Keratinocyte (primary cell): ENCODE results near the gene C10orf95. TPM values are rescaled to one million over a fixed set of nuclear protein-coding genes. Genes with fewer than 3 reads are reported as not detected.

Experiments
- DNase-seq: peaks from one replicate; pipeline ENCODE4 v3.0.0-alpha.2; 2011; ENCODE audit warnings: low read depth, missing footprints, low spot score
- FAIRE-seq: peaks from 2 replicates; lab custom pipeline; 2011; peaks lifted over from hg19 to GRCh38; lab: Jason Lieb, UNC
- H2AFZ ChIP-seq: 2 replicates; pipeline ENCODE4 v1.6.0; 2012; ENCODE audit warnings: low read length, control low read depth, inconsistent platforms; ENCODE audit not compliant: control insufficient read depth
- H3K27ac ChIP-seq: 2 replicates; pipeline ENCODE4 v1.5.1; 2011; ENCODE audit warnings: low read length; ENCODE audit not compliant: control insufficient read depth, insufficient read depth
- H3K27me3 ChIP-seq: 3 replicates; pipeline ENCODE4 v1.6.0; 2011; ENCODE audit warnings: low read length; ENCODE audit not compliant: control insufficient read depth, insufficient read depth; ENCODE audit errors: extremely low read depth
- H3K36me3 ChIP-seq, 2 experiments: 2 replicates in 1 of 2; 3 replicates in 1 of 2; pipeline ENCODE4 v1.5.1; 2011; ENCODE audit warnings: low read length in 2 of 2, mild to moderate bottlenecking in 1 of 2; ENCODE audit not compliant: control insufficient read depth in 2 of 2, insufficient read depth in 2 of 2; ENCODE audit errors: extremely low read depth in 1 of 2
- H3K4me1 ChIP-seq: 3 replicates; pipeline ENCODE4 v1.5.1; 2011; ENCODE audit warnings: low read length; ENCODE audit not compliant: control insufficient read depth, insufficient read depth; ENCODE audit errors: extremely low read depth
- H3K4me2 ChIP-seq: 3 replicates; pipeline ENCODE4 v1.6.0; 2011; ENCODE audit warnings: low read depth, low read length; ENCODE audit not compliant: control insufficient read depth, insufficient read depth; ENCODE audit errors: extremely low read depth
- H3K4me3 ChIP-seq, 3 experiments: fragments of 200-600 bp in 1 of 3; sonication (generic) in 1 of 3; 2 replicates in 2 of 3; 3 replicates in 1 of 3; pipeline ENCODE4 v1.5.1; 2011 to 2016; ENCODE audit warnings: low read length in 3 of 3, mild to moderate bottlenecking in 3 of 3, control low read depth in 2 of 3, inconsistent platforms in 1 of 3, low read depth in 1 of 3, mixed read lengths in 1 of 3, mixed run types in 1 of 3, moderate library complexity in 1 of 3; ENCODE audit not compliant: control insufficient read depth in 2 of 3, insufficient read depth in 2 of 3; ENCODE audit errors: extremely low read depth in 1 of 3
- H3K79me2 ChIP-seq: 2 replicates; pipeline ENCODE4 v1.6.0; 2012; ENCODE audit warnings: low read length; ENCODE audit not compliant: control insufficient read depth, insufficient read depth
- H3K9ac ChIP-seq: 3 replicates; pipeline ENCODE4 v1.6.0; 2011; ENCODE audit warnings: low read length; ENCODE audit not compliant: control insufficient read depth, insufficient read depth; ENCODE audit errors: extremely low read depth
- H3K9me1 ChIP-seq: 3 replicates; pipeline ENCODE4 v1.6.0; 2011; ENCODE audit warnings: low read length; ENCODE audit not compliant: control insufficient read depth, insufficient read depth; ENCODE audit errors: extremely low read depth
- H3K9me3 ChIP-seq: 2 replicates; pipeline ENCODE4 v1.5.1; 2012; ENCODE audit warnings: low read depth, low read length; ENCODE audit not compliant: control insufficient read depth
- H4K20me1 ChIP-seq: 3 replicates; pipeline ENCODE4 v1.6.0; 2011; ENCODE audit warnings: low read length; ENCODE audit not compliant: control insufficient read depth, insufficient read depth; ENCODE audit errors: extremely low read depth
- EZH2 ChIP-seq: IDR thresholded peaks from one replicate; pipeline ENCODE4 v1.6.1; 2012; ENCODE audit warnings: inconsistent platforms, mild to moderate bottlenecking, low read length, moderate library complexity
- dilution Hi-C: fragments of 300-500 bp; cut with MboI; formaldehyde crosslinking; loops from one replicate; pipeline ENCODE4 v1.7.0; 2020; ENCODE audit warnings: low sequenced_read_pairs; ENCODE audit not compliant: extremely low pct_ligation_motif_present
- polyA plus RNA-seq, 5 experiments: library from polyadenylated mRNA; depleted of rRNA in 3 of 5; stranded (reverse) in 3 of 5; stranded (forward) in 1 of 5; unstranded in 1 of 5; fragments of >200 nt; gene quantifications; 1 replicate in 1 of 5; 2 replicates in 3 of 5; 3 replicates in 1 of 5; pipeline versions ENCODE4 v1.2.1 to v1.2.3, GENCODE V29; 2011 to 2012; ENCODE audit warnings: missing spikeins in 2 of 5, low read depth in 1 of 5, low replicate concordance in 1 of 5
- TF ChIP-seq, protein P1 (sequence below), 3 experiments: IDR thresholded peaks in 1 of 3; conservative IDR thresholded peaks in 1 of 3; optimal IDR thresholded peaks in 1 of 3; 2 replicates in 2 of 3; 3 replicates in 1 of 3; pipeline versions ENCODE3 to v1.5.1; 2011; ENCODE audit warnings: low read length in 3 of 3, mild to moderate bottlenecking in 3 of 3, moderate library complexity in 2 of 3, control low read depth in 1 of 3, inconsistent platforms in 1 of 3; ENCODE audit not compliant: insufficient read depth in 2 of 3; ENCODE audit errors: extremely low read depth in 1 of 3

Gene C10orf95
- polyA plus RNA-seq, 1 donor (not counting 4 experiments of a cell fraction or from before 2014, with no cell fraction given) = 0.63 TPM

DNA sequence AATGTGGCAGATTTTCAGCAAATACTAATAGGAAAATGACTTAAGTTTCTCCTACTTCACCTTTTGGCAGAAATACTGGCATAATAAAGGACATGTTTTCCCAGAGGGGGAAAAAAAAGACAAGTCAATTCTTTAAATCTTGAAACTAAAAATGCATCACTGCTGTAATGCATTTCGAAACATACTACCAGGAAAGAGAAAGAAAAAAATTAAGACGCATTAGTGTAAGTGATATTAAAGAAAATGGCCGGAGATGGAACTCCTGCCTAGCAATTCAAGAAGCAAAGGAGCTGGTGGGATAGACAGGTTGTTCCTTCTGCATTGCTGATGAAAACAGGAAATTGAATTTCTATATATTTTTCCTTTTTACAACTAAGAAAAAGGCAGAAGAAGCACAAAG, 48.0 kb upstream of the C10orf95 start:
- Histone ChIP-seq H3K9me3 (no peaks in the 10 kb centered on the region), H3K4me3 (no peak overlapping the region), H3K4me1 (peaks cover 18% of the 10 kb centered on the region), H3K27ac (no peak overlapping the region), H3K4me2 (no peak overlapping the region), H4K20me1 (peaks cover 16% of the 10 kb centered on the region), H3K27me3 (no peaks in the 10 kb centered on the region), H3K9me1 (peaks cover 3% of the 10 kb centered on the region), H3K36me3 (peaks cover 0 to 3% of the 10 kb centered on the region in 2 experiments), H3K79me2 (peaks cover 74% of the 10 kb centered on the region), H3K9ac (no peak overlapping the region), H2AFZ (no peak overlapping the region)
- dilution Hi-C loops = no loop called here
- DNase-seq (no peak), FAIRE-seq (no peak)
- no peak for TF ChIP-seq EZH2
- TF ChIP-seq, protein P1, sequence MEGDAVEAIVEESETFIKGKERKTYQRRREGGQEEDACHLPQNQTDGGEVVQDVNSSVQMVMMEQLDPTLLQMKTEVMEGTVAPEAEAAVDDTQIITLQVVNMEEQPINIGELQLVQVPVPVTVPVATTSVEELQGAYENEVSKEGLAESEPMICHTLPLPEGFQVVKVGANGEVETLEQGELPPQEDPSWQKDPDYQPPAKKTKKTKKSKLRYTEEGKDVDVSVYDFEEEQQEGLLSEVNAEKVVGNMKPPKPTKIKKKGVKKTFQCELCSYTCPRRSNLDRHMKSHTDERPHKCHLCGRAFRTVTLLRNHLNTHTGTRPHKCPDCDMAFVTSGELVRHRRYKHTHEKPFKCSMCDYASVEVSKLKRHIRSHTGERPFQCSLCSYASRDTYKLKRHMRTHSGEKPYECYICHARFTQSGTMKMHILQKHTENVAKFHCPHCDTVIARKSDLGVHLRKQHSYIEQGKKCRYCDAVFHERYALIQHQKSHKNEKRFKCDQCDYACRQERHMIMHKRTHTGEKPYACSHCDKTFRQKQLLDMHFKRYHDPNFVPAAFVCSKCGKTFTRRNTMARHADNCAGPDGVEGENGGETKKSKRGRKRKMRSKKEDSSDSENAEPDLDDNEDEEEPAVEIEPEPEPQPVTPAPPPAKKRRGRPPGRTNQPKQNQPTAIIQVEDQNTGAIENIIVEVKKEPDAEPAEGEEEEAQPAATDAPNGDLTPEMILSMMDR (optimal IDR thresholded peaks at IDR 0.05 in 1 of 3, IDR thresholded peaks at IDR 0.05 in 1 of 3, conservative IDR thresholded peaks at IDR 0.05 in 1 of 3; ENCODE audit: extremely low read depth in 1 of 3, insufficient read depth in 2 of 3, low read length in 3 of 3) = no peak

DNA sequence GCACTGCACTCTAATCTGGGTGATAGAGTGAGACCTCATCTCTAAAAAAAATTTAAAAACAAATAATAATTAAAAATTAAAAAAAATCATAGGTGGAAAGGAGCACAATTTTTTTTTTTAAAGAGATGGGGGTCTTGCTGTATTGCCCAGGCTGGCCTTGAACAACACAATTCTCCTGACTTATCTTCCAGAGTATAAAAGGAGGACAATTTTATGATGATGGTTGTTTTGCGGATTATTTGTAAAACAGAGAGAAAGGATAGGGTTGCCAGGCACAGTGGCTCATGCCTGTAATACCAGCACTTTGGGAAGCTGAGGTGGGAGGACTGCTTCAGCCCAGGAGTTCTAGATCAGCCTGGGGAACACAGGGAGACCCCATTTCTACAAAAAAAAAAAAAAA, 46.2 kb upstream of the C10orf95 start:
- Histone ChIP-seq H3K36me3 (peaks cover 3 to 6% of the 10 kb centered on the region in 2 experiments), H3K4me1 (peaks cover 28% of the 10 kb centered on the region), H2AFZ (no peak overlapping the region), H3K4me3 (no peak overlapping the region), H3K79me2 (peaks cover 90% of the 10 kb centered on the region), H3K9ac (no peak overlapping the region), H3K9me1 (peaks cover 8% of the 10 kb centered on the region), H3K9me3 (no peaks in the 10 kb centered on the region), H4K20me1 (peaks cover 33% of the 10 kb centered on the region), H3K27ac (no peak overlapping the region), H3K27me3 (no peaks in the 10 kb centered on the region), H3K4me2 (no peak overlapping the region)
- dilution Hi-C loops = no loop called here
- DNase-seq = no peak
- TF ChIP-seq EZH2 = no peak
- TF ChIP-seq, protein P1 (optimal IDR thresholded peaks at IDR 0.05 in 1 of 3, IDR thresholded peaks at IDR 0.05 in 1 of 3, conservative IDR thresholded peaks at IDR 0.05 in 1 of 3; ENCODE audit: extremely low read depth in 1 of 3, insufficient read depth in 2 of 3, low read length in 3 of 3) = no peak
- FAIRE-seq = no peak
